Measurements from ENCODE around the gene LIPI. TPM values are rescaled to one million over a fixed set of nuclear protein-coding genes. Genes with fewer than 3 reads are reported as not detected.

Gene LIPI
- total RNA-seq, result not detected

DNA sequence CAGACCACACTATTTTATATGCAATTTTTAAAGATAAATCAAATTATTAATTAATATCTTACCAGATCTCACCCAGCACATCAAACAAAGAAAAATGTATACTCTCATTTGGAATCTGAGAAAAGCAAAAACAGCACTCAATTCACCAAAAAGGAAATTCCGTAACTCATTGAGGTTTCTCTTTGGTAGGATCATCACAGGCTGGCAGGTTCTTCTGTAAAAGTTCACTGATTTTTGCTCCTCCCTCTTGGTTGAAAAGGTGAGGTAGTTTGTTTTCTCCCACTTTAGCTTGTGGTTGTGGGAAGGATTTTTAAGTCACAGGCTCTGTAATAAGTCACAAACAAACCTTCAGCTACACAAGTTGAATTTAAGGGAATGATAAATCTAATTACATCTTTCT is at the start of gene LIPI:
Gene LIPI, minus strand, starts transcription at position 218 of the 400 bp plus-strand sequence. Its CDS starts 110 bp downstream, at position 108.
- TF ChIP-seq, protein P1, sequence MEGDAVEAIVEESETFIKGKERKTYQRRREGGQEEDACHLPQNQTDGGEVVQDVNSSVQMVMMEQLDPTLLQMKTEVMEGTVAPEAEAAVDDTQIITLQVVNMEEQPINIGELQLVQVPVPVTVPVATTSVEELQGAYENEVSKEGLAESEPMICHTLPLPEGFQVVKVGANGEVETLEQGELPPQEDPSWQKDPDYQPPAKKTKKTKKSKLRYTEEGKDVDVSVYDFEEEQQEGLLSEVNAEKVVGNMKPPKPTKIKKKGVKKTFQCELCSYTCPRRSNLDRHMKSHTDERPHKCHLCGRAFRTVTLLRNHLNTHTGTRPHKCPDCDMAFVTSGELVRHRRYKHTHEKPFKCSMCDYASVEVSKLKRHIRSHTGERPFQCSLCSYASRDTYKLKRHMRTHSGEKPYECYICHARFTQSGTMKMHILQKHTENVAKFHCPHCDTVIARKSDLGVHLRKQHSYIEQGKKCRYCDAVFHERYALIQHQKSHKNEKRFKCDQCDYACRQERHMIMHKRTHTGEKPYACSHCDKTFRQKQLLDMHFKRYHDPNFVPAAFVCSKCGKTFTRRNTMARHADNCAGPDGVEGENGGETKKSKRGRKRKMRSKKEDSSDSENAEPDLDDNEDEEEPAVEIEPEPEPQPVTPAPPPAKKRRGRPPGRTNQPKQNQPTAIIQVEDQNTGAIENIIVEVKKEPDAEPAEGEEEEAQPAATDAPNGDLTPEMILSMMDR (IDR thresholded peaks at IDR 0.05), result no peak
- no peak for TF ChIP-seq POLR2A (IDR thresholded peaks at IDR 0.05)
- no peak for DNase-seq (ENCODE audit: low spot score in 2 of 2)
- intact Hi-C loops (cut with DNase I; ENCODE audit: low total_unique reads), result no loop called here
- WGBS, 2 donors, result 47 to 71% methylated on average over 1 of the region's 1 CpG
- H3K4me3 ChIP-seq (ENCODE audit: low read depth, poor library complexity, severe bottlenecking), result no peak within 1 kb of the TSS

- no peak for TF ChIP-seq POLR2A (IDR thresholded peaks at IDR 0.05)
- TF ChIP-seq, protein P1 (IDR thresholded peaks at IDR 0.05), result no peak
- DNase-seq (ENCODE audit: low spot score in 2 of 2), result no peak
- H3K4me3 ChIP-seq (ENCODE audit: low read depth, poor library complexity, severe bottlenecking), result no peak overlapping the region
- intact Hi-C loops (cut with DNase I; ENCODE audit: low total_unique reads), result no loop called here
- 18 to 22% methylated on average over 1 of the region's 1 CpG for WGBS, 2 donors
Measured at GRCh38 chr21:14260174-14260764, 49.5 kb upstream of the LIPI start.

GRCh38 chr21:14259747-14260146 is 49.0 kb upstream of the LIPI start:
- no peak for DNase-seq (ENCODE audit: low spot score in 2 of 2)
- TF ChIP-seq POLR2A (IDR thresholded peaks at IDR 0.05), result no peak
- TF ChIP-seq, protein P1 (IDR thresholded peaks at IDR 0.05), result no peak
- WGBS, 2 donors, result 37 to 48% methylated on average over 3 of the region's 3 CpGs
- H3K4me3 ChIP-seq (ENCODE audit: low read depth, poor library complexity, severe bottlenecking), result no peak overlapping the region
- intact Hi-C loops (cut with DNase I; ENCODE audit: low total_unique reads), result no loop called here

- intact Hi-C loops (cut with DNase I; ENCODE audit: low total_unique reads), result no loop called here
- no peak for DNase-seq (ENCODE audit: low spot score in 2 of 2)
- no peak overlapping the region for H3K4me3 ChIP-seq (ENCODE audit: low read depth, poor library complexity, severe bottlenecking)
- no peak for TF ChIP-seq POLR2A (IDR thresholded peaks at IDR 0.05)
- TF ChIP-seq, protein P1 (IDR thresholded peaks at IDR 0.05), result no peak
- 30 to 39% methylated on average over 1 of the region's 1 CpG for WGBS, 2 donors
Measured at GRCh38 chr21:14251336-14251735, 40.6 kb upstream of the LIPI start.

GRCh38 chr21:14245711-14246110 is 35.0 kb upstream of the LIPI start:
- intact Hi-C loops (cut with DNase I; ENCODE audit: low total_unique reads), result loop anchor here (10.0 kb wide), 1 partner anchor 1349 kb away; no protein-coding TSS in a partner anchor

More at GRCh38 chr21:14245711-14246110, 35.0 kb upstream of the LIPI start:
- no peak for DNase-seq (ENCODE audit: low spot score in 2 of 2)
- H3K4me3 ChIP-seq (ENCODE audit: low read depth, poor library complexity, severe bottlenecking), result no peak overlapping the region
- TF ChIP-seq, protein P1 (IDR thresholded peaks at IDR 0.05), result no peak
- no peak for TF ChIP-seq POLR2A (IDR thresholded peaks at IDR 0.05)
